Psoas muscle (tissue), 8 donors: ENCODE data around the gene MED15. TPM values are rescaled to one million over a fixed set of nuclear protein-coding genes. Genes with fewer than 3 reads are reported as not detected.

Experiments
- ATAC-seq, 4 donors: fragments of 200-7000 bp; cut with Tn5 transposase; one replicate each; pipeline ENCODE4 v1.9.1; 2020; ENCODE audit warnings: moderate library complexity in 3 of 4, mild to moderate bottlenecking in 2 of 4
- DNase-seq, 2 donors: peaks; one replicate each; pipeline ENCODE4 v3.0.0-alpha.2; 2020
- H3K27ac ChIP-seq: fragments of 200-600 bp; one replicate; pipeline ENCODE4 v1.8.0; 2022
- H3K27me3 ChIP-seq, 3 donors: fragments of 200-600 bp in 1 of 3; one replicate each; pipeline versions ENCODE4 v1.6.1 to v1.8.0; 2013 to 2022; ENCODE audit warnings: low read length in 2 of 3, mild to moderate bottlenecking in 2 of 3, moderate library complexity in 1 of 3; ENCODE audit not compliant: insufficient read depth in 3 of 3
- H3K36me3 ChIP-seq, 2 donors: fragments of 200-600 bp in 1 of 2; one replicate each; pipeline versions ENCODE4 v1.6.1 to v1.8.0; 2013 to 2022; ENCODE audit warnings: low read depth in 1 of 2, mild to moderate bottlenecking in 1 of 2, moderate library complexity in 1 of 2; ENCODE audit not compliant: insufficient read depth in 1 of 2
- H3K4me1 ChIP-seq: fragments of 200-600 bp; one replicate; pipeline ENCODE4 v1.8.0; 2022
- H3K4me3 ChIP-seq: fragments of 200-600 bp; one replicate; pipeline ENCODE4 v1.8.0; 2022; ENCODE audit warnings: mild to moderate bottlenecking
- H3K9me3 ChIP-seq: fragments of 200-600 bp; one replicate; pipeline ENCODE4 v1.8.0; 2022
- CTCF ChIP-seq: fragments of 200-600 bp; IDR thresholded peaks from one replicate; pipeline ENCODE4 v1.8.0; 2022; ENCODE audit warnings: antibody characterized with exemption
- WGBS, 3 donors: extraction: QIAGEN DNeasy Blood & Tissue Kit; methylation state at CpG; one replicate each; pipeline versions ENCODE4 v1.1.6 to v1.1.7; 2013; 5-methylcytosine and 5-hydroxymethylcytosine counted together
- intact Hi-C, 2 donors: fragments of 100-400 bp; cut with DNase I; formaldehyde crosslinking; loops; one replicate each; pipeline versions ENCODE4 v1.11.0 to v1.14.2; 2022
- long read RNA-seq, 2 donors: library from polyadenylated mRNA; unstranded; transcript quantifications; one replicate each; pipeline ENCODE4 v2.0.0, GENCODE V29; 2021
- polyA plus RNA-seq, 3 donors: library from polyadenylated mRNA; stranded (reverse); fragments of 200-250 nt; gene quantifications; one replicate each; pipeline ENCODE4 v1.2.3, GENCODE V29; 2013
- total RNA-seq, 4 donors: library from RNA; stranded (reverse); fragmentation: NEBNext Ultra II Directional in 2 of 4; extraction: Animal tissue kit (Norgen Biotek cat#: 25700) in 2 of 4; gene quantifications; one replicate each; pipeline versions ENCODE4 v1.2.1 to v1.2.4, GENCODE V29; 2021 to 2023
- donor health status: healthy with polysubstance abuse.
- donor health status: DM: no; HTN: no; CAD: no; lungs with moderate emphysema.
- donor health status: Bipolar disorder and iron deficiency.
- donor health status: healthy.
- donor health status: DM: yes; HTN: yes; CAD: no.
- donor health status: DM: no; HTN: no; CAD: no.
- donor health status: DM: no; HTN: no; CAD: no.
- donor health status: DM: yes; HTN: yes; CAD: no.

The MED15 gene
- 10 to 100 TPM; 46.4 to 94.8 (median 73.6) TPM for total RNA-seq
- 10 to 100 TPM; 33.8 to 61.5 (median 41.5) TPM for polyA plus RNA-seq
- long read RNA-seq, donor 1, partial matches to known transcripts: 9 of 23 reads
- long read RNA-seq, donor 1, other reads (novel, unspliced or antisense): 3 of 23 reads
- long read RNA-seq, donor 2, transcript MED15-201 (18 exons, 3,351 nt): minor isoform, 13 of 135 reads
- long read RNA-seq, donor 2, transcript MED15-202 (17 exons, 3,252 nt): major isoform, 19 of 135 reads
- long read RNA-seq, donor 2, transcript MED15-222 (9 exons, 2,733 nt): minor isoform, 7 of 135 reads
- long read RNA-seq, donor 2, partial matches to known transcripts: 61 of 135 reads
- long read RNA-seq, donor 2, other reads (novel, unspliced or antisense): 30 of 135 reads

- 0 to 1% (median 1%) methylated on average over 52 to 58 of the region's 58 CpGs for WGBS, 3 donors
- Histone ChIP-seq H3K27ac (peak within 1 kb of the TSS; percentile 95), H3K27me3 (no peaks in the 10 kb centered on the region), H3K36me3 (peaks cover 0 to 6% of the 10 kb centered on the region in 2 donors), H3K4me1 (peaks cover 27% of the 10 kb centered on the region), H3K9me3 (no peaks in the 10 kb centered on the region), H3K4me3 (peak within 1 kb of the TSS; percentile 83)
- ATAC-seq (peak; percentile 89 to 93 (median 92)), DNase-seq (peak; percentile 92 to 96)
- intact Hi-C loops: loop anchor here in 1 of 2 donors (5.0 kb wide), 1 partner anchor 65 kb away; no protein-coding TSS in a partner anchor
- TF ChIP-seq CTCF: no peak
Observed at GRCh38 chr22:20507253-20508066, at the start of gene MED15. Gene MED15 (plus strand): TSS chr22:20507610. CDS start chr22:20507679, 69 bp downstream.

GRCh38 chr22:20458530-20459151 lies 48.8 kb upstream of the MED15 start:
- 75 to 81% (median 76%) methylated on average over 8 of the region's 8 CpGs for WGBS, 3 donors
- intact Hi-C loops: no loop called here

GRCh38 chr22:20459152-20459542 lies 48.3 kb upstream of the MED15 start:
- ATAC-seq (no peak), DNase-seq (peak in 1 of 2 donors; percentile 25)
- 95 to 100% (median 96%) methylated on average over 3 of the region's 3 CpGs for WGBS, 3 donors
- no peaks in the 10 kb centered on the region for H3K9me3 ChIP-seq
- H3K36me3 ChIP-seq: peaks cover 0 to 26% of the 10 kb centered on the region in 2 donors
- TF ChIP-seq CTCF: no peak
- no peak overlapping the region for H3K27ac ChIP-seq
- no peak overlapping the region for H3K4me3 ChIP-seq
- peaks cover 15% of the 10 kb centered on the region for H3K4me1 ChIP-seq
- intact Hi-C loops: no loop called here
- no peaks in the 10 kb centered on the region for H3K27me3 ChIP-seq

More at GRCh38 chr22:20458530-20459151, 48.8 kb upstream of the MED15 start:
- H3K27ac ChIP-seq: no peak overlapping the region
- peaks cover 0 to 28% of the 10 kb centered on the region in 2 donors for H3K36me3 ChIP-seq
- no peaks in the 10 kb centered on the region for H3K27me3 ChIP-seq
- ATAC-seq (no peak), DNase-seq (peak in 1 of 2 donors; percentile 19)
- no peak for TF ChIP-seq CTCF
- no peak overlapping the region for H3K4me3 ChIP-seq
- peaks cover 10% of the 10 kb centered on the region for H3K4me1 ChIP-seq
- H3K9me3 ChIP-seq: no peaks in the 10 kb centered on the region

- WGBS, 3 donors: 96 to 99% (median 97%) methylated on average over 4 of the region's 4 CpGs
- Histone ChIP-seq H3K9me3 (no peaks in the 10 kb centered on the region), H3K27ac (no peak overlapping the region), H3K27me3 (no peaks in the 10 kb centered on the region), H3K4me3 (no peak overlapping the region), H3K36me3 (peaks cover 0 to 33% of the 10 kb centered on the region in 2 donors), H3K4me1 (peaks cover 16% of the 10 kb centered on the region)
- DNase-seq (peak in 1 of 2 donors; percentile 19), ATAC-seq (no peak)
- no peak for TF ChIP-seq CTCF
- intact Hi-C loops: no loop called here
Observed at GRCh38 chr22:20459862-20460261, 47.5 kb upstream of the MED15 start.
